Heart left ventricle (tissue), 16 donors: ENCODE measurements around the gene TMPRSS4. TPM values are rescaled to one million over a fixed set of nuclear protein-coding genes. Genes with fewer than 3 reads are reported as not detected.

Source experiments
- ATAC-seq, 4 donors: fragments of 200-7000 bp; cut with Tn5 transposase; one replicate each; pipeline ENCODE4 v1.9.1; 2020 to 2022; ENCODE audit warnings: moderate library complexity in 4 of 4, mild to moderate bottlenecking in 3 of 4, moderate number of reproducible peaks in 1 of 4
- DNase-seq, 5 donors: peaks; one replicate each; pipeline ENCODE4 v3.0.0-alpha.2; 2020
- H3K27ac ChIP-seq, 12 donors: fragments of 200-600 bp; sonication (generic) in 4 of 12; one replicate each; pipeline versions ENCODE4 v1.5.0 to v1.8.0; 2016 to 2022; ENCODE audit warnings: mild to moderate bottlenecking in 2 of 12
- H3K27me3 ChIP-seq, 9 donors: fragments of 200-600 bp; sonication (generic) in 2 of 9; one replicate each; pipeline versions ENCODE4 v1.5.1 to v1.8.0; 2016 to 2022; ENCODE audit warnings: mild to moderate bottlenecking in 3 of 9
- H3K36me3 ChIP-seq, 9 donors: fragments of 200-600 bp; sonication (generic) in 2 of 9; one replicate each; pipeline versions ENCODE4 v1.5.0 to v1.8.0; 2018 to 2022; ENCODE audit warnings: mild to moderate bottlenecking in 2 of 9
- H3K4me1 ChIP-seq, 12 donors: fragments of 200-600 bp; sonication (generic) in 4 of 12; one replicate each; pipeline versions ENCODE4 v1.5.0 to v1.8.0; 2016 to 2022; ENCODE audit warnings: mild to moderate bottlenecking in 3 of 12
- H3K4me3 ChIP-seq, 12 donors: fragments of 200-600 bp; sonication (generic) in 4 of 12; one replicate each; pipeline versions ENCODE4 v1.5.0 to v1.8.0; 2017 to 2022; ENCODE audit warnings: mild to moderate bottlenecking in 9 of 12, moderate library complexity in 4 of 12
- H3K9me3 ChIP-seq, 12 donors: fragments of 200-600 bp; sonication (generic) in 4 of 12; one replicate each; pipeline versions ENCODE4 v1.5.0 to v1.8.0; 2016 to 2022; ENCODE audit warnings: mild to moderate bottlenecking in 1 of 12
- POLR2A ChIP-seq, 2 donors: fragments of 450-650 bp; IDR thresholded peaks; one replicate each; pipeline ENCODE4 v1.6.1; 2017; ENCODE audit warnings: antibody characterized with exemption in 2 of 2, mild to moderate bottlenecking in 2 of 2, moderate library complexity in 2 of 2
- WGBS, 4 donors: extraction: QIAGEN DNeasy Blood & Tissue Kit in 2 of 4; methylation state at CpG; one replicate each; pipeline versions ENCODE4 v1.1.5 to v1.1.7; 2013 to 2018; 5-methylcytosine and 5-hydroxymethylcytosine counted together
- intact Hi-C, 10 donors: fragments of 100-400 bp; cut with DNase I; formaldehyde crosslinking; loops; one replicate each; pipeline versions ENCODE4 v1.11.1 to v1.14.2; 2022
- polyA plus RNA-seq, 2 donors: library from polyadenylated mRNA; stranded (reverse); fragments of 200-250 nt; gene quantifications; one replicate each; pipeline ENCODE4 v1.2.3, GENCODE V29; 2013
- total RNA-seq, 9 donors: library from RNA; depleted of rRNA in 2 of 9; stranded (reverse); fragments of >200 nt in 2 of 9; fragmentation: NEBNext Ultra II Directional in 3 of 9; extraction: Animal tissue kit (Norgen Biotek cat#: 25700) in 3 of 9; gene quantifications; one replicate each; pipeline versions ENCODE4 v1.1.0 to v1.2.4, GENCODE V29; 2016 to 2023
- TF ChIP-seq, protein P1 (sequence below), 12 donors: fragments of 200-600 bp; sonication (generic) in 4 of 12; IDR thresholded peaks; one replicate each; pipeline versions ENCODE4 v1.5.0 to v1.8.0; 2018 to 2022; ENCODE audit warnings: antibody characterized with exemption in 12 of 12, mild to moderate bottlenecking in 5 of 12
- donor health status: ischemic (EF 13 %, LVEDD 7.1; RV severe dilation, severe dysfunction).
- donor health status: healthy with polysubstance abuse.
- donor health status: DM: no; HTN: yes; CAD: no.
- donor health status: DM: no; HTN: no; CAD: no.
- donor health status: ischemic (EF 25% LVEDD 6.9; RV normal size, moderate dysfunction).
- donor health status: ischemic (EF 25% LVEDD 5.7; RV mildly dilated, moderate dysfunction).
- donor health status: healthy.
- donor health status: DM: yes; HTN: yes; CAD: no.
- donor health status: ischemic (EF 35%, LVEDD 5.7; RV mildly dilated, moderate dysfunction).
- donor health status: nonischemic (EF 11% LVEDD 7.7; RV severe dilation, severe dysfunction).
- donor health status: DM: yes; HTN: yes; CAD: no.
- donor health status: PGD.
- donor health status: ischemic (EF 29% LVEDD 5.4; RV normal size, mild dysfunction).
- donor health status: nonischemic (EF 23%, LVEDD 6.1; RV moderate dilation, normal function).

TMPRSS4 gene
- total and polyA plus RNA-seq, 11 donors = 0.13 to 0.39 (median 0.29) TPM; not detected in 7

- Histone ChIP-seq H3K27me3 (no peaks in the 10 kb centered on the region), H3K27ac (no peak overlapping the region), H3K9me3 (no peaks in the 10 kb centered on the region), H3K36me3 (peaks cover 0 to 3% (median 0%) of the 10 kb centered on the region in 9 donors), H3K4me1 (peaks cover 0 to 21% (median 0%) of the 10 kb centered on the region in 12 donors), H3K4me3 (no peak overlapping the region)
- no peak for TF ChIP-seq POLR2A (IDR thresholded peaks at IDR 0.05)
- TF ChIP-seq, protein P1, sequence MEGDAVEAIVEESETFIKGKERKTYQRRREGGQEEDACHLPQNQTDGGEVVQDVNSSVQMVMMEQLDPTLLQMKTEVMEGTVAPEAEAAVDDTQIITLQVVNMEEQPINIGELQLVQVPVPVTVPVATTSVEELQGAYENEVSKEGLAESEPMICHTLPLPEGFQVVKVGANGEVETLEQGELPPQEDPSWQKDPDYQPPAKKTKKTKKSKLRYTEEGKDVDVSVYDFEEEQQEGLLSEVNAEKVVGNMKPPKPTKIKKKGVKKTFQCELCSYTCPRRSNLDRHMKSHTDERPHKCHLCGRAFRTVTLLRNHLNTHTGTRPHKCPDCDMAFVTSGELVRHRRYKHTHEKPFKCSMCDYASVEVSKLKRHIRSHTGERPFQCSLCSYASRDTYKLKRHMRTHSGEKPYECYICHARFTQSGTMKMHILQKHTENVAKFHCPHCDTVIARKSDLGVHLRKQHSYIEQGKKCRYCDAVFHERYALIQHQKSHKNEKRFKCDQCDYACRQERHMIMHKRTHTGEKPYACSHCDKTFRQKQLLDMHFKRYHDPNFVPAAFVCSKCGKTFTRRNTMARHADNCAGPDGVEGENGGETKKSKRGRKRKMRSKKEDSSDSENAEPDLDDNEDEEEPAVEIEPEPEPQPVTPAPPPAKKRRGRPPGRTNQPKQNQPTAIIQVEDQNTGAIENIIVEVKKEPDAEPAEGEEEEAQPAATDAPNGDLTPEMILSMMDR (IDR thresholded peaks at IDR 0.05) = no peak
- no peak for ATAC-seq
- intact Hi-C loops = loop anchor here in 1 of 10 donors (2.0 kb wide), 1 partner anchor 59 kb away; no protein-coding TSS in a partner anchor
- WGBS, 4 donors = 92 to 94% (median 93%) methylated on average over 10 of the region's 10 CpGs
- DNase-seq = no peak
Measured at GRCh38 chr11:118133816-118134215, 56.9 kb downstream of the TMPRSS4 start.

- Histone ChIP-seq H3K9me3 (no peaks in the 10 kb centered on the region), H3K27ac (no peak overlapping the region), H3K27me3 (no peaks in the 10 kb centered on the region), H3K4me3 (no peak overlapping the region), H3K4me1 (peaks cover 0 to 7% (median 0%) of the 10 kb centered on the region in 12 donors), H3K36me3 (peaks cover 0 to 3% (median 0%) of the 10 kb centered on the region in 9 donors)
- 82 to 95% (median 88%) methylated on average over 5 to 7 of the region's 7 CpGs for WGBS, 4 donors
- intact Hi-C loops = loop anchor here in 1 of 10 donors (2.0 kb wide), 1 partner anchor 60 kb away; no protein-coding TSS in a partner anchor
- TF ChIP-seq POLR2A (IDR thresholded peaks at IDR 0.05) = no peak
- TF ChIP-seq, protein P1 (IDR thresholded peaks at IDR 0.05) = no peak
- no peak for DNase-seq
- no peak for ATAC-seq
Measured at GRCh38 chr11:118135051-118135795, 58.3 kb downstream of the TMPRSS4 start.

GRCh38 chr11:118135796-118136165, 58.9 kb downstream of the TMPRSS4 start:
- H3K4me1 ChIP-seq = peaks cover 0 to 1% (median 0%) of the 10 kb centered on the region in 12 donors
- H3K9me3 ChIP-seq = no peaks in the 10 kb centered on the region
- TF ChIP-seq POLR2A (IDR thresholded peaks at IDR 0.05) = no peak
- TF ChIP-seq, protein P1 (IDR thresholded peaks at IDR 0.05) = no peak
- H3K27me3 ChIP-seq = peaks cover 0 to 3% (median 0%) of the 10 kb centered on the region in 9 donors
- no peak overlapping the region for H3K4me3 ChIP-seq
- no peak overlapping the region for H3K27ac ChIP-seq
- DNase-seq = no peak
- intact Hi-C loops = loop anchor here in 1 of 10 donors (2.0 kb wide), 1 partner anchor 61 kb away; no protein-coding TSS in a partner anchor
- ATAC-seq = no peak
- H3K36me3 ChIP-seq = peaks cover 0 to 3% (median 0%) of the 10 kb centered on the region in 9 donors
- 84 to 95% (median 89%) methylated on average over 4 to 5 of the region's 5 CpGs for WGBS, 4 donors

DNA sequence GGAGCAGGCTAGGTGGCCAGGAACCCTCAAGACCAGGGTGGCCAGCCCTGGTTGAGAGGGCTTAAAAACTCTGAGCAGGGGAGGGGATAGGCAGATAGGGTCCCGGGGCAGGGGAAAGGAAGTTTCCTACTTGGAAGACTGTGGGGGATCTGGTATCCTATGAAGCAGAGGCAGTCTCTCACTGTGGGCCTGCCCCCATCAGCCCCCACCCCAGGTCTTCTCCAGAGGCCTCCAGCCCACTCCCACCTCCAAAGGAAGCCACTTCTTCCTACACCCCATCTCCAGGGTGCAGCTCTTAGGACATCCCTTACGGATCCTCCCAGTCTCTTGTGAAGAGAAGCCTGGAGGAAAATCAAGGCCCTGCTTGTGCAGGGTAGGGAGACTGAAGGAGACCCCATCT, 59.5 kb downstream of the TMPRSS4 start:
- ATAC-seq (no peak), DNase-seq (no peak)
- H3K27me3 ChIP-seq = peaks cover 0 to 3% (median 0%) of the 10 kb centered on the region in 9 donors
- peaks cover 0 to 3% (median 0%) of the 10 kb centered on the region in 9 donors for H3K36me3 ChIP-seq
- WGBS, 4 donors = 74 to 96% (median 90%) methylated on average over 2 of the region's 2 CpGs
- H3K4me3 ChIP-seq = no peak overlapping the region
- no peaks in the 10 kb centered on the region for H3K4me1 ChIP-seq
- no peak for TF ChIP-seq POLR2A (IDR thresholded peaks at IDR 0.05)
- TF ChIP-seq, protein P1 (IDR thresholded peaks at IDR 0.05) = no peak
- H3K27ac ChIP-seq = no peak overlapping the region
- intact Hi-C loops = no loop called here
- H3K9me3 ChIP-seq = no peaks in the 10 kb centered on the region
